ENCODE measurements around the gene NDUFA13.

The NDUFA13 gene

GRCh38 chr19:19534556-19535265, 18.7 kb downstream of the NDUFA13 start:
- no peak for DNase-seq

GRCh38 chr19:19535311-19536191, 19.5 kb downstream of the NDUFA13 start:
- DNase-seq, result no peak

GRCh38 chr19:19537075-19538048, 21.3 kb downstream of the NDUFA13 start:
- DNase-seq, result no peak

- peak; percentile 34 for DNase-seq
These were observed 22.2 kb downstream of the NDUFA13 start, which contains the start of gene CILP2 for GRCh38 chr19:19538061-19538784. Gene CILP2 (plus strand): TSS chr19:19538265. CDS start chr19:19538350, 85 bp downstream.

- DNase-seq, result no peak
These were observed 22.8 kb downstream of the NDUFA13 start for GRCh38 chr19:19538785-19539166.

- DNase-seq, result no peak
These were observed 23.7 kb downstream of the NDUFA13 start for GRCh38 chr19:19539698-19540063.

GRCh38 chr19:19540064-19540714, 24.2 kb downstream of the NDUFA13 start:
- DNase-seq, result peak; percentile 58

GRCh38 chr19:19540715-19541515, 24.9 kb downstream of the NDUFA13 start:
- DNase-seq, result peak; percentile 78

- no peak for DNase-seq
These were observed 25.6 kb downstream of the NDUFA13 start for GRCh38 chr19:19541616-19542015.

- DNase-seq, result no peak
These were observed 26.5 kb downstream of the NDUFA13 start for GRCh38 chr19:19542507-19542906.

- DNase-seq, result no peak
These were observed 27.1 kb downstream of the NDUFA13 start for GRCh38 chr19:19543101-19543500.

GRCh38 chr19:19543640-19544039, 27.6 kb downstream of the NDUFA13 start:
- no peak for DNase-seq

GRCh38 chr19:19544257-19544953, 28.4 kb downstream of the NDUFA13 start:
- no peak for DNase-seq

GRCh38 chr19:19544954-19545591, 29.0 kb downstream of the NDUFA13 start:
- no peak for DNase-seq

GRCh38 chr19:19545707-19546106, 29.7 kb downstream of the NDUFA13 start:
- DNase-seq, result no peak

- no peak for DNase-seq
These were observed 30.7 kb downstream of the NDUFA13 start for GRCh38 chr19:19546751-19547162.

GRCh38 chr19:19547674-19548336, 31.8 kb downstream of the NDUFA13 start:
- no peak for DNase-seq

GRCh38 chr19:19548915-19549759, 33.1 kb downstream of the NDUFA13 start:
- DNase-seq, result no peak
